ENCODE measurements around the gene COBL.

COBL gene

DNA sequence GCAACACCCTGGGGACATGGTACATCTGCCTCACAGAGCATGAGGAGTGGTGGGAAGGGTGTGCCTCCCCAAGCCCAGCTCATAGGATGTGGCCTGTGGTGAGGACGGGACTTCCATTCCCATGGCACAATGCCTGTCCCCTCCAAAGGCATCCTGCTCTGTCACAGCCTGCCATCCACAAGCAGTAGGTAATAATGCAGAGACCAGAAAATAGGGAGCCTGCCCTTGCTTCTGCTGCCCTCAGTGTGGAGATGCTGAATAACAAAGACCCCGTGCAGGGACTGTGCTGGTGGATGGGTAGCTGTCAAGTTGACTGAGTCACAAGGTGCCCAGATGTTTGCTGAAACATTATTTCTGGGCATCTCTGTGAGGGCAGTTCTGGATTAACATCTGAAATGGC, 334.0 kb downstream of the COBL start:
- no peak for DNase-seq

- no peak for DNase-seq
Observed at GRCh38 chr7:50981743-50982142, 334.9 kb downstream of the COBL start.

- DNase-seq = no peak
Observed at GRCh38 chr7:50980411-50980810, 336.2 kb downstream of the COBL start.

DNA sequence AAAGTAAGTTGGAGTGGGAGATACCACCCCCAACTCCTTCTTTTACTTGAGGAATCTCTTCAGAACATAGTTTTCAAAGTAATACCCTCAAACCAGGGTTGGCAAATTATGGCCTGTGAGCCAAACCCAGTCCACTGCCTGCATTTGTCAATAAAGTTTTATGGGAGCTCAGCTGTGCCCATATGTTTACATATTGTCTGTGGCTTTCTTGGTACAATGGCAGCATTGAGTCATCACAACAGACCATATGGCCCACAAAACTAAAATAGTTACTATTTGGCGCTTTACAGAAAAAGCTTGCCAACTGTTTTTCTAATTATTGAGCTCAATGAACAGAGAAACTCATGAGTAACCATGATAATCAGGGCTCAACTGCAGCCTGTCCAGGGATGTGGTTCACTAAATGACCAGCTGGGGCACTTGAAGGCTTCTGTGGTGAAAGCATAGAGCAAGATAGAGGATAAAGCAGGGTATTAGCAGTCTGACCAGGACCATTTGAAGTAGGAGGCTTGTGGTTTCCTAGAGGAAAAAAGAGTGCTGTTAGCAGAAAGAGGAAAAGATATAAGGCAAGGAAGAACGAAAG, 337.9 kb downstream of the COBL start:
- no peak for DNase-seq

DNA sequence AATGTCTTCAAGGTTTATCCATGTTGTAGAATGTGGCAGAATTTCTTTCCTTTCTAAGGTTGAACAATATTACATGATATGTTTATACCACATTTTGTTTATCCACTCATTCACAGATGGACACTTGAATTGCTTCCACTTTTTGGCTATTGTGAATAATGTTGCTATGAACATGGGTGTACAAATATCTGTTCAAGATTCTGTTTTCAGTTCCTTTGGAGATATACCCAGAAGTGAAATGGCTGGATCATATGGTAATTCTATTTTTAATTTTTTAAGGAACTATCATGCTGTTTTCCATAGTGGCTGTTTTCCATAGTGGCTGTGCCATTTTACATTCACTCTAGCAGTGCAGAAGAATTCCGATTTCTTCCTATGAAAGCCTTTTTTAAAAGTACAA, 339.2 kb downstream of the COBL start:
- no peak for DNase-seq

- DNase-seq = no peak
Observed at GRCh38 chr7:50976064-50976463, 340.5 kb downstream of the COBL start.

DNA sequence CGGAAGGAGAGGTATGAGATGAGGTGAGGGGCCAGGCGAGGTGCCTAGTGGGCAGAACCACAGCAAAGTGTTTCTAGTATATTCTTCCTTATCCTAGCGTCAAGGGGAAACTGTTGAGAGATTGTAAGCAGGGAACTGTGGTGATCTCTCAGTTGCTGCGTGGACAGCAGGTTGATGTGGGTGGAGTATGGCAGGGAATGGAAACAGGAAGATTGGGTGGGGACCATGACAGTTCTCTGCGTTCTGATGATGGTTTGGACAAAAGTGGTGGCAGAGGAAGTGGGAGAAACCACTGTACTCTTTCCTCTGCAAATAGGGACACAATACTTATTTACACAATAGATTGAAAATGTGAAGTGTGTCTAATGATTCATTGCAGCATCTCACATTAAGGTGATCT, 342.4 kb downstream of the COBL start:
- DNase-seq = no peak

GRCh38 chr7:50973814-50974213, 342.8 kb downstream of the COBL start:
- no peak for DNase-seq

- DNase-seq = no peak
Observed at GRCh38 chr7:50970092-50970491, 346.5 kb downstream of the COBL start.
